Endothelial cell of hepatic sinusoid (primary cell): ENCODE data around the gene TEX2.

Experiments
- in situ Hi-C: cut with HindIII; loops from 2 replicates; pipeline ENCODE4 v1.10.0; 2017; ENCODE audit warnings: low sequenced_read_pairs

TEX2 gene

GRCh38 chr17:64263000-64263766 lies at the start of gene TEX2:
TSS of gene TEX2 (minus strand) at chr17:64263260. CDS start at chr17:64214217, 49,043 bp downstream.
- in situ Hi-C loops = no loop called here

GRCh38 chr17:64309710-64310109 lies 46.6 kb upstream of the TEX2 start:
- in situ Hi-C loops = loop anchor here (5.0 kb wide), 3 partner anchors 88 to 183 kb away; no protein-coding TSS in a partner anchor

GRCh38 chr17:64309021-64309420 lies 46.0 kb upstream of the TEX2 start:
- in situ Hi-C loops = loop anchor here (5.0 kb wide), 3 partner anchors 88 to 183 kb away; no protein-coding TSS in a partner anchor

GRCh38 chr17:64306850-64307463 lies 43.9 kb upstream of the TEX2 start:
- in situ Hi-C loops = loop anchor here (5.0 kb wide), 3 partner anchors 90 to 185 kb away; no protein-coding TSS in a partner anchor

DNA sequence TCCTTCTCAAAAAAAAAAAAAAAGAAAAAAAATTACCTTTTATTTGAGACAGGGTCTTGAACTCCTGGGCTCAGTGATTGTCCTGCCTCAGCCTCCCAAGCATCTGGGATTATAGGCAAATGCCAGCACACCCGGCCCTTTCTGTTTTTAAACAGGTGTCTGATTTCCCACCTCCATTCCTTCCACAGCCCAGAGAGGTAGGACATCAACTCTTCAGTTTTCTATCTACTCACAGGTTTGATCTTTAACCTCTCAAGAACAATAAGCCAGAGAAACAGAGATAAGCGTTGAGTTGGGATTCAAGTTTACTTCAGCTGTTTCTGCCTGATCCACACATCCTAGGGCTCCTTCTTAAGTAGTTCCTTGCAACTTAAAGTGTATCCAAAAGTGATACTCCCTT lies 41.5 kb upstream of the TEX2 start:
- in situ Hi-C loops = no loop called here

GRCh38 chr17:64300699-64300965 lies 37.6 kb upstream of the TEX2 start:
- in situ Hi-C loops = no loop called here

DNA sequence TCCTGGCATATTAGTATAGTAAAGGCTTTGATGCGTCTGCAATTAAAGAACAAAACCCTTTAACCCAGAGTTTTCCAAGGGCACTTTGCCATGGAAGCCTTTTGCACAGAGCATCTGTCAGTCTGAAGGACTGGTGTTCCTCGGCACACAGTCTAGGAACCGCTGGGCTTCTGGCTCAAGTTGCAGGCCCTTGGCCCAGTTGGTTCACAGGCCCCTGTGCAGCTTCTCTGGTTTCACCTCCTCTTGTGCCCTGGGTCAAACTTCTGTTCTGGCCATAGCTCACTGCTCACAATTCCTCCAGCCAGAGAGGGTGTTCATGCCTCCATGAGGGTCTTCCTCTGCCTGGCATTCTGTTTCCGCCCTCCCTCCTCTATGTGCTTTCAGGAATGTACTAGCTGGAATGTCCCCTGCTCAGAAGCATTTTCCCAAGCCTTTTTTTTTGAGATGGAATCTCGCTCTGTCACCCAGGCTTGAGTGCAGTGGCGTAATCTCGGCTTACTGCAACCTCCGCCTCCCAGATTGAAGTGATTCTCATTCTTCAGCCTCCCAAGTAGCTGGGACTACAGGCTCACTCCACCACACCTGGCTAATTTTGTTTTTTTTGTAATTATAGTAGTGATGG lies 34.5 kb upstream of the TEX2 start:
- in situ Hi-C loops = no loop called here

DNA sequence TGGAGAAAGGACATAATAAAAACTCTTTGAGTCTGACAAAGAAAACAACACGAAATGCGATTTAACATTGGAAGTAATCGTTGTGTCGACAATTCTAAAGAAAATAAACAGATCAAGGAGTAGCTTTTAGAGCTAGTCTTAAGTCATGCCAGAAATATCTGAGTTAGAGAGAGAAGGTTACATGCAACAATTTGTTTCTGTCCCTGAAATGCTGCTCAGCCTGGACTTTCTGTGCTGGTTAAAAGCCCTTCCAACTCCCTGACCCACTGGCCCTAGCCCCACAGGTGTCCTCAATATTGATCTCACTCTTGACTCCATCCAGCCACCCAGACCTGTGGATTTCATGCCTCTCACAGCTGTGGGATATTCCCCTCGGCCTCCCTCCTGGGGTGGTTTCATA lies 33.2 kb upstream of the TEX2 start:
- in situ Hi-C loops = no loop called here

DNA sequence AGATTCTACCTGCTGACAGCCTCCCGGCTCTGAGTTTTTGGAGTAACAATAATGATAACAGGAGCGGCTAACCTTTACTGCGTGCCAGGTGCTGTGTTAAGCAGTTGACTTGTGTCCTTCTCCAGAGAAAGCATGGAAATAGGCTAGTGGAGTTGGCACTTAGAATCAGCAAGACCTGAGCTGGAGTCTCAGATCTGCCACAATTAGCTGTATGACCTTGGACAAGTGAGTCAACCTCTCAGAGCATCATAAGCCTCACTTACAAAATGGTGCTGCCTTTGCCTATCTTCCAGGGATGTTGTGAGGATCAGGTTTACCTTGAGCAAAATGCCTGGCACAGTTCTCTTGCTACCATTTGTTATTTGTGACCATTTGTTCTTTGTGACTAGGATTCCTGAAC lies 32.1 kb upstream of the TEX2 start:
- in situ Hi-C loops = no loop called here

- in situ Hi-C loops = no loop called here
These were observed 28.3 kb upstream of the TEX2 start for GRCh38 chr17:64291268-64291851.

GRCh38 chr17:64289741-64290141 lies 26.7 kb upstream of the TEX2 start:
- in situ Hi-C loops = no loop called here

DNA sequence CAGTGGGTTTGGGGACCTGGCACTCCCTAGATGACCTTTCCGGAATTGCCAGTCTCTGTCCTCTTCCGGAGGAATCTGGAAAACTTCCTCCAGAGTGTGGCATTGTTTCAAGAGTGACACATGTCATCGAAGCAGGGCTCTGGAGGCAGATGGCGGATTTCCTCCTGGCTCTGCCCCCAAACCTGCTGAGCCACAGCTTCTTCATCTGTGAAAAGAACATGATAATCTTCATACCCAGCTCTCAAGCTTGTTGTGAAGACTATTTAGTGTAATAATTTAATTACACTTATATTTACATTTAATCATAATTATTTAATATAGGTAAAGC lies 19.7 kb upstream of the TEX2 start:
- in situ Hi-C loops = no loop called here

- in situ Hi-C loops = no loop called here
These were observed 19.1 kb upstream of the TEX2 start for GRCh38 chr17:64281962-64282752.

GRCh38 chr17:64278614-64279013 lies 15.6 kb upstream of the TEX2 start:
- in situ Hi-C loops = loop anchor here (10.0 kb wide), 1 partner anchor 134 kb away; no protein-coding TSS in a partner anchor

DNA sequence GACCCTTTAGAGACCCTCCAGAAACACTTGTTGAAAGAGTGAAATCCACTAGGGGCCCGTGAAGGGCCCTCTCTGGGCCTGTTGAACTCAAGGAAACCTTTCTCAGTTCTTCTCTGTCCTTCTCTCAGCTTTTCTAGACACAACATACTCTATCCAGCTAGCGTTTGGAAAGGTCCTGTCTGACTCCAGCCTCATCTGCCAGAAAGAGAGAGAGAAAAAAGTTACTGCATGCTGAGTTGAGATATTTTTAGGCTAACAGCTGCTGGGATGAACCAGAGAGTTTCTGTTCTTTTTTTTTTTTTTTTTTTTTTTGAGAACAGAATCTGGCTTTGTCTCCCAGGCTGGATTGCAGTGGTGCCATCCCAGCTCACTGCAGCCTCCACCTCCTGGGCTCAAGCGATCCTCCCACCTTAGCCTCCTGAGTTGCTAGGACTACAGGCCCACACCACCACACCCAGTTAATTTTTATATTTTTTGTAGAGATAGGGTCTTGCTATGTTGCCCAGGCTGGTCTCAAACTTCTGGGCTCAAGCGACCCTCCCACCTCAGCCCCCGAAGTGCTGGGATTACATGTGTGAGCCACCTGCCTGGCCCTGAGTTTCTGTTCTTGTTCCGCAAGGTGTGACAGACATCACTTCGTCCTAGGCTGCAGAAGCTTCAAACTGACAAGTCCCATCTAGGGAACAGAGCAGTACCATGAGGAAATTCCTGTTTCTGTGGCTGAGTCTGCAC lies 14.9 kb upstream of the TEX2 start:
- in situ Hi-C loops = loop anchor here (10.0 kb wide), 1 partner anchor 133 kb away; no protein-coding TSS in a partner anchor

- in situ Hi-C loops = loop anchor here (10.0 kb wide), 1 partner anchor 132 kb away; no protein-coding TSS in a partner anchor
These were observed 14.0 kb upstream of the TEX2 start for GRCh38 chr17:64276961-64277505.

- in situ Hi-C loops = loop anchor here (10.0 kb wide), 1 partner anchor 130 kb away; no protein-coding TSS in a partner anchor
These were observed 12.0 kb upstream of the TEX2 start for GRCh38 chr17:64275016-64275415.

DNA sequence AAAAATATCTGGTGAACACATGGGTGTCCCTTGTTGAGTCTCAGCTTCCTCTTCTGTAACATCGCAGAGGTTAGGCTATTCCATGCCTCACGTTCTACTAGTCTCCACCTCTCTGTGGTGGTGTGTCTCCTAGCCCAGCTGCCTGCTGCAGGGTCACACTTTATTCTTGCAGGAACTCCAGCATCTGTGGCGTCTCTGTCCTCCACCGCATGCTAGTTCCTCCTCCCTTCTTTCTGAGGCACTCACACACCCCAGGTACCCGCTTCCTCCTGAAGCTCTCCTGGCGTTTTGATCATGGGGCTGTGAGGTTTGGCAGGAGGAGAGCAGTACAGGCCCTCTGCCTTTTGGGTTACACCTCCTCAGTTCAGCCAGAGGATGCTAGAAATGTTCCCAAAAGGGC lies 9.9 kb upstream of the TEX2 start:
- in situ Hi-C loops = loop anchor here (10.0 kb wide), 1 partner anchor 128 kb away; no protein-coding TSS in a partner anchor

GRCh38 chr17:64270885-64271284 lies 7.8 kb upstream of the TEX2 start:
- in situ Hi-C loops = loop anchor here (10.0 kb wide), 1 partner anchor 126 kb away; no protein-coding TSS in a partner anchor
